ENCODE results near the gene AHRR.

The AHRR gene

GRCh38 chr5:430214-430925 lies 108.9 kb downstream of the AHRR start:
- no peak for FAIRE-seq

GRCh38 chr5:431001-431710 lies 109.6 kb downstream of the AHRR start:
- TF ChIP-seq CTCF (IDR thresholded peaks at IDR 0.05; ENCODE audit: insufficient read depth, missing control alignments): peak; percentile 71
- FAIRE-seq (no peak), DNase-seq (ENCODE audit: insufficient read length, low spot score) (peak; percentile 93)

More at GRCh38 chr5:430214-430925, 108.9 kb downstream of the AHRR start:
- TF ChIP-seq CTCF (IDR thresholded peaks at IDR 0.05; ENCODE audit: insufficient read depth, missing control alignments): no peak
- DNase-seq (ENCODE audit: insufficient read length, low spot score): no peak

GRCh38 chr5:431711-432050 lies 110.2 kb downstream of the AHRR start:
- no peak for TF ChIP-seq CTCF (IDR thresholded peaks at IDR 0.05; ENCODE audit: insufficient read depth, missing control alignments)
- FAIRE-seq: no peak
- DNase-seq (ENCODE audit: insufficient read length, low spot score): no peak

- DNase-seq (ENCODE audit: insufficient read length, low spot score): no peak
- no peak for TF ChIP-seq CTCF (IDR thresholded peaks at IDR 0.05; ENCODE audit: insufficient read depth, missing control alignments)
Observed at GRCh38 chr5:432201-432927, 110.8 kb downstream of the AHRR start.

GRCh38 chr5:432928-433791 lies 111.6 kb downstream of the AHRR start:
- FAIRE-seq: no peak
- TF ChIP-seq CTCF (IDR thresholded peaks at IDR 0.05; ENCODE audit: insufficient read depth, missing control alignments): no peak
- no peak for DNase-seq (ENCODE audit: insufficient read length, low spot score)

More at GRCh38 chr5:432201-432927, 110.8 kb downstream of the AHRR start:
- FAIRE-seq: no peak

GRCh38 chr5:433836-434235 lies 112.3 kb downstream of the AHRR start:
- FAIRE-seq (no peak), DNase-seq (ENCODE audit: insufficient read length, low spot score) (no peak)
- TF ChIP-seq CTCF (IDR thresholded peaks at IDR 0.05; ENCODE audit: insufficient read depth, missing control alignments): no peak
